ENCODE data around the gene VMO1.
A peak's percentile ranks its signal among the peaks of the same experiment; 100 is the strongest.

The VMO1 gene

DNA sequence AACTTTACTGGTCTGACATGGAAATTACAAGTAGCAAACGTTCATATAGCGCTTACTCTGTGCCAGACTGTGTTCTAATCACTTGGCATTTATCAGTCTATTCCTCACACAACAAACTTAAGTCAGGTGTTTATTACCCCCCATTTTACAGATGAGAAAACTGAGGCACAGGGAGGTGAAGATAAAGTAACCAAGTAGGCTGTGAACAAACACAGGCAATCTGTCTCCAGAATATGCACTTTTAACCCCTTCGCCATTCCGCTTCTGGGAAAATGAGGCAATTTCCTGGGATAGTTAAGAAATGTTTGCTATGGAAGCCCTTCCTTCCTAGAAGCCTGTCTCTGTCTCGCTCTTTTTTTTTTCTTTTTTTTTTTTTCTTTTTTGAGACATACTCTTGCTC, 34.2 kb downstream of the VMO1 start:
- no peak for DNase-seq

DNA sequence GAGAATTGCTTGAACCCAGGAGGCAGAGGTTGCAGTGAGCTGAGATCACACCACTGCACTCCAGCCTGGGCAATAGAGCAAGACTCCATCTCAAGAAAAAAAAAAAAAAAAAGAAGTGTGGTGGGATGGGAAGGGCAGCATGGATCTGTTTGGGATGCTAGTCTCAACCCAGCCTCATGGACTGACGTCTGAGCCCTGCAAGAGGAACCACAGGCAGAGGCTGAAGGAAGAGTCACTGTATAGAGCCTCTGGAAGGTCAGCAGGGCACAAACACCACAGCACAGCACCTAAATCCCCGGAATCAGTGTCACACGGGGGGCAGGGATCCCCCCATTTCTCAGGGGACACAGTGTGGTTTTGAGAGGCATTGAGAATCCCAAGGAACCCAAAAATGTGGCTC, 35.6 kb downstream of the VMO1 start:
- DNase-seq, result no peak

DNA sequence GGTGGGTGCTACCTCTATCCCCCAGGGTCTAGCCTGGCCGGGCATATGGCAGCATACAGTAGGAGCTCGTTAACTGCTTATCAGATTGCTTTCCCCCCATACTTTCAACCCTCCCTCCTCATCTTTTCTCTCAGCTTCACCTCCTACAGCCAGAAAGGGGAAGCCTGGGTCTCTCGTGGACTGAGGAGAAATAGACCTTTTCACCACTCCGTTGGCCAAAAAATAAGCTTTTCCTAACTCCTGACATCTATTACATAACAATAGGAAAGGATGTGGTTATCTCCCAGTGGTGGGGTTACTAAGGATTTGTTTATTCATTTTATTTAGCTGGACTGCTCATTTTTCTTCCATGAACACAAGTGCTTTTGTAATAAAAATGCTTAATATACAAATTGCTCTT, 37.5 kb downstream of the VMO1 start:
- no peak for DNase-seq

DNA sequence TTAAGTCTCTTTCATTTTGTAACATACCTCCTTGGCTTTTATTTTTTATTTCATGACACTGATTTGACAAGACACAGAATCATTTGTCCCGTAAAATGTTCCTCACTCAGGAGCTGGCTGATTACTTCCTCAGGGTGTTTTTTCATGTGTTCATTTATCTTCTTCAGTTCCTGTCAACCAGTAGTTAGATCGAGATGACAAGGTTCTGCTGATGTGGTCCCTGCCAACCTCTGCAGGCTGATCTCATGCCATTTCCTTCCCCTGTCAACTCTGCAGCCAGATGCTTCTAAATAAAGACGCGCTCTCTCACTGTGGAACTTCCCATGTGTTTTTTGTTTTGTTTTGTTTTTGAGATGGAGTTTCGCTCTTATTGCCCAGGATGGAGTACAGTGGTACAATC, 38.3 kb downstream of the VMO1 start:
- no peak for DNase-seq

DNA sequence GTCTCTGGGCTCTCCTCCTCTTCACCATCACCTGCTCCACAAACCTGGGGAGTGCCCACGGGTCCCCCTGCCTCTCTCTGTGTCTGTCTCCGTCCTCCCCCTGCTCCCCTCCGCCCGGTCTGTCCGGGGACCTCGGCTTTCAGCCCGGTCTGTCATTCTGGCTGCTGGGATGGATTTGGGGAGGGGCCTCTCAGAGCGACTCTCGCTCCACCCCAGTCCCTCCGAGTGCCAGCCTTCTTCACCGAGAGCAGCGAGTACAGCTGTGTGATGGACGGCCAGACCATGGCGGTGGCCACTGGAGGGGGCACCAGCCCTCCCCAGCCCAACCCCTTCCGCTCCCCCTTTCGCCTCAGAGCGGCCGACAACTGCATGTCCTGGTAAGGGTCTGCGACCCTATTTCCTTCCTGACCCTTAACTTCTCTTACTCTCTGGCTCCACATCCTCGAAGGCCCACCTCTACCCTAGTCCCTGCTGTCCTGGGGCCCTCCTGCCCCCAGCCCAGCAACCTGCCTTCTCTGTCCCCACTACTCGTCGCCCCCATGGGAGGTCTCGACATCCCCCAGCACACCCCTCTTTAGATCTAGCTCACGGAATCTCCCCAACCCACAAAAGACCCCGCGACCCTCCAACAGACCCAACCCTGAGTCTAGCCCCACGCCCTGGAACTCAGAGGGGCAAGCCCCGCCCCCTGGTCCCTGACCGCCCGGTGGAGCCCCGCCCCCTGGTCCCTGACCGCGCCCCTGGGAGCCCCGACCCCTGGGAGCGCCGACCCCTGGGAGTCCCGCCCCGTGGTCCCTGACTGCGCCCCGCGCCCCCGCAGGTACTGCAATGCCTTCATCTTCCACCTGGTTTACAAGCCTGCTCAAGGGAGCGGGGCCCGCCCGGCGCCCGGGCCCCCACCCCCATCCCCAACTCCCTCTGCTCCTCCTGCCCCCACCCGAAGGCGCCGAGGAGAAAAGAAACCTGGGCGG, 40.9 kb downstream of the VMO1 start:
- DNase-seq, result no peak

DNA sequence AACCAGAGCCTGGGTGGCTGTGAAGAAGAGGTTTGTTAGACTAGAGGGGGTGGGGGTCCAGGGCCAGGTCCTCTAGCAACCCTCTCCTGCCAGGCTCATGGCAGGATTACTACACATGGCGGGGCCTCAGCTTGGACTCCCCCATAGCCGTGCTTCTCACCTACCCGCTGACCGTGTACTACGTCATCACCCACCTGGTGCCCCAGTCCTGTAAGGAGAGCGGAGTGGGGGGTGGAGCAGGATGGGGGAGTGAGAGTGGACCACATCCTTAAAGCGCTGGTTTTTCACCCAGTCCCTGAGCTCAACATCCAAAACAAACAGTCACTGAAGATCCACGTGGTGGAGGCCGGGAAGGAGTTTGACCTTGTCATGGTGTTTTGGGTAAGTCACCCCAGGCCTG, 42.3 kb downstream of the VMO1 start:
- no peak for DNase-seq

DNA sequence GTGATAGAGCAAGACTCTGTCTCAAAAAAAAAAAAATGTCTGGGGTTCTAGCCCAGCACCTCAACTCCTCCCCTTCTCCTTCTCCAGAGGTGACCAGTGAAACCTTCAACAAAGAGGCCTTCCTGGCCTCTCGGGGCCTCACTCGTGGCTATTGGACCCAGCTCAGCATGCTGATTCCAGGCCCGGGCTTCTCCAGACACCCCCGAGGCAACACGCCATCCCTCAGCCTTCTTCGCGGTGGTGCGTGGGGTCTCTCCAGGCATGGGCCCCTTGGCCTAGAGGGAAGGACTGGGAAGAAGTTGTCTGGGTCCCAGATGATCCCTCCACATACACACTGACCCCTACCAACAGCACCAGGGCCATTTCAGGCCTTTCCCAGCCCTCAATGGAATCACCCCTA, 42.9 kb downstream of the VMO1 start:
- DNase-seq, result no peak

DNA sequence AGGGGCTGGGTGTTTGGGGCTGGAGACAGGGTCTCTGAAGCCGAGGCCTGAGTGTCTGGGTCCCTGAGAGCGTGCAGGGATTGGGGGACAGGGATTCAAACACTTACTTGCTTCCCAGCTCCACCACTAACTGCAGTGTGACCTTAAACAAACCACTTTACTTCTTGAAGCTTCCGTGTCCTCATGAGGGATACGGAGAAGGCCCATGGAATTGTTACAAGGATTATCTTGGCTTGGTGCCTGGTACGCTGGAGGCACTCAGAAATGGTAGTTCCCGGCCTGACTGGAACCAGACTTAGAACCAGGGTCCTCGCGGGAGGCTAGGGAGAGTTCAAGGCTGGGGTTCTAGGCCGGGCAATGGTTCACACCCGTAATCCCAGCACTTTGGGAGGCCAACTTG, 43.5 kb downstream of the VMO1 start:
- DNase-seq, result no peak

DNA sequence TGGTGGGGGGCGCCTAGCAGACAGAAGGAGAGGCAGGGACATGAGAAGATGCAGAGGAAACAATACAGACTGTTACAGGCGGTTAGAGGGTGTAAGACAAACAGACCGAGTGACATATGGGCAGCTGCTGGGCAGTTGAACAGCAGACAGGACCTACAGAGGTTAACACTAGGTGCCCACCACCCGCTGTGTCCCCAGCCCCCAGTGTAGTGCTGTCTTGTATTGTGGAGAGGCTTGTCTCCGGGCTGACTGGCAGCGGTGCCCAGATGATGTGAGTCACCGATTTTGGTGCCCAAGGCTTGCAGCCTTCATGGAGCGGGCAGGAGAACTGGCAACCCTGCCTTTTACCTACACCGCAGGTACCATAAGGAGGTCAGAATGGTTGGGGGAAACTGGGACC, 44.0 kb downstream of the VMO1 start:
- DNase-seq, result peak; percentile 21

DNA sequence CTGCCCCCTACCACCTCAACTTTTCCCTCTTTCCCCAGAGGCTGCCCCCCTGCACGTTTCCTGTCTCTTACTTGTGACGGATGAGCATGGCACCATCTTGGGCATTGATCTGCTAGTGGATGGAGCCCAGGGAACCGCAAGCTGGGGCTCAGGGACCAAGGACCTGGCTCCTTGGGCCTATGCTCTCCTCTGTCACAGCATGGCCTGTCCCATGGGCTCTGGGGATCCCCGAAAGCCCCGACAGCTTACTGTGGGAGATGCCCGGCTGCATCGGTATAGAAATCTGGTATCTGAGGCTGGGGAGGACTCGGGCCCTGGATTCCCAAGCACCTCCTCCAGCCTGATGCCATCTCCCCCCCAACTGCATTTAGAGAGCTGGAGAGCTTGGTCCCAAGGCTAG, 44.6 kb downstream of the VMO1 start:
- DNase-seq, result no peak

DNA sequence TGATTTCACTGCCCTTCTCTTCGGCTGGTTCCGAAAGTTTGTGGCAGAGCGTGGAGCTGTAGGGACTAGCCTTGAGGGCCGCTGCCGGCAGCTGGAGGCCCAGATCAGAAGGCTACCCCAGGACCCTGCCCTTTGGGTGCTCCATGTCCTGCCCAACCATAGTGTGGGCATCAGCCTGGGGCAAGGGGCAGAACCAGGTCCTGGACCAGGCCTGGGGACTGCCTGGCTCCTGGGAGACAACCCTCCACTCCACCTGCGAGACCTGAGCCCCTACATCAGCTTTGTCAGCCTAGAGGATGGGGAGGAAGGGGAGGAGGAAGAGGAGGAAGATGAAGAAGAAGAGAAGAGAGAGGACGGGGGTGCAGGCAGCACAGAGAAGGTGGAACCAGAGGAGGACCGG, 45.6 kb downstream of the VMO1 start:
- DNase-seq, result no peak

DNA sequence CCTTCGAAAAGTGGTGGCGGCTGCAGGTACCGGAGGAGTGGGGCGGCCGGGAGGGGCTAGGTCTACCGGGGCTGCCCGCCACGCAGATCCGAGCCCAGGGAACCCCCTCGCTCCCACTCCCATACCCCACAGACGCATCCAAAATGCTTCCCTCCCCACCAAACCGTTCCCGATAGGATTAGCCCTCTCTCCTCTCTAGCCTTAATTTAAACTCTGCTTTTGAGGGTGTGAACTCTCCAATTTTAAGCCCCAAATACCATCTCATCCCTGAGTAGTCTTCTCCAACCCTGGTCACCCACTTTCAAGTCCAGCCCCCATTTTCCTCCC, 46.2 kb downstream of the VMO1 start:
- DNase-seq, result no peak

DNA sequence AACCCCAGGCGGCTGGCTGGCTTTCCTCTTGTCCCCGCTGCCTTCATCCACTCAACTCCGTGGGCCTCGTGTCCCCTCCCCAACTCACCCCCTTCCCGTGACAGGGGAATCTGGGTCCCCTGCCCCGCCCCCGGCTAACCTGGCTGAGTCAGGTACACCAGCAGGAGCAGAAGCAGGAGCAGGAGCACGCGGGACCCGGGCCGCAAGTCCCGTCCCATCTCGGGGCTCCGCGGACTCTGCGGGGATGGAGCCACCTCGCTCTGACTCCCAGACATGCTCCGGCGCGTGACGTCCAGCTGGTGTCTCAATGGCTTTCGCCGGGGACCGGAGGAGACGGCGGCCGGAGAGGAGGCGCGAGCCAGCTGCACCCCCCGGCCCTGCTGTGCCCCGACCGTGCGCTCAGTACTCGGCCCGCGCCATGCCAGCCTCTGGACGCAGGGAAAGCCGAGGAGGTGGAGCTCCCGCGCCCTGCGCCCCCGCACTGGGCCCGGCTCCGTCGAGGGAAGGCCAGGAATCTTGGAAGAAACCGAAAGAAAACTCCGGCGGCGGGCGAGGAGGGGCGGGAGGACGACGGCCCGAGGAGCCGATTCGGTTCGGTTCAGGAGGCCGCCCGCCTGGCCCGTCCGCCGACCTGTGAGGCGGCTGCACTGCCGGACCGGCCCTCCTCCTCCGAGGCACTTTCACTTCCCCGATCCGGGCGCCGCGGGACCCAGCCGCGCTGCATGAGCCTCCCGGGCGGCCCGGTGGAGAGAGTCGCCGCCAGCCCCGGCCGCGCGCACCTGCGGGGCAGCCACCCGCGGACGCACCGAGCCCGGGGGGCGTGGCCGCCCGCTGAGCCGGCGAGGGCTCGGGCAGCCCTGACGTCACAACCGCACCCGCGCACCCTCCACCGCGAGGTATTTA, 46.8 kb downstream of the VMO1 start, which contains the start of the genes CXCL16 and ZMYND15:
TSS of gene CXCL16 (minus strand) at position 807 of the 903 bp plus-strand sequence. CDS start at position 218, 589 bp downstream.
TSS of gene ZMYND15 (plus strand) at position 712 of the 903 bp plus-strand sequence. CDS start 716 bp downstream, outside the sequence.
- DNase-seq, result peak; percentile 68

DNA sequence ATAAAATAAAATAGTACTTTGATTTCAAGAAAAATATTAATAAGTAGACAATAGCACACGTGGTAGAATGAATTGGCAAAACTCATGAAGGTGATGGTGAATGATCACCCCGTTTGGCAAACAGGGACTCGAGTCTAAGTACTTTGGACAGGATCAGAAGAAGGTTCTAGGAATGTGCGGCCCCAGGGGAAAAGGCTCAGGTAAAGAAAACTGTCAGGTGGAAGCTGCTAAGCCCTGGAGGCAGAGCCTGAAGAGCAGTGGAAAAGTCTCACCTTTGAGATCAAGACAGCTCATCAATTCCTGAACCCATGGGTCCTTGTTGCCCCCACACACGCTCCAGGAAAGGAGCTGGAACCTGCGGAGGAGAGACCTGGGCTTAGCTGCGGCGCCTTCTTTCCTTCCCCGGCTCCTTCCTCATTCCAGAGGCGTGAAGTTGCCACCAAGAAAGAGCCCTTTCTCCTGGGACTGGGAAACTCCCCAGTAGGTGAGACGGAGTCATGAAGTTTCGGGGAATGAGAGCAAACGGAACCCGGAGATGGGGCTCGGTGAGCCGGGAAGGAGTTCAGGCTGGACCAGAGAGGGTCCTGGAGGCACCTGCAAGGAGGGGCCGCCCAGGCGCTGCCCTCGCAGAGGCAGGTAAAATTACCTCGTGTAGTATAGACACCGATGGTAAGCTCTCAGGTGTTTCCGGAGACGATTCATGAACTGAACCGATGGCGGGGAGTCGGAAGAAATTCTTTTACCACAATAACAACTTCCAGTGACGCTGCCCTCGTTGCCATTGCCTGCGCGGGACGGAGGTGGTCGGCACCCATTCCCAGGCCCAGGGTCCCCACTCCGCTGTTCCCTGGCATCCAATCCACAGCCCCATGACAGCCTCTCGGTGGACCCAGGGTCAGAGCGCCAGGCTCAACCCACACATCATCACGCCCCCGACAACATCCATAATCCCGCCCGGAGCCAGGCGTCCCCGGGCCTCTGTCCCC, 47.7 kb downstream of the VMO1 start:
- peak; percentile 22 for DNase-seq

DNA sequence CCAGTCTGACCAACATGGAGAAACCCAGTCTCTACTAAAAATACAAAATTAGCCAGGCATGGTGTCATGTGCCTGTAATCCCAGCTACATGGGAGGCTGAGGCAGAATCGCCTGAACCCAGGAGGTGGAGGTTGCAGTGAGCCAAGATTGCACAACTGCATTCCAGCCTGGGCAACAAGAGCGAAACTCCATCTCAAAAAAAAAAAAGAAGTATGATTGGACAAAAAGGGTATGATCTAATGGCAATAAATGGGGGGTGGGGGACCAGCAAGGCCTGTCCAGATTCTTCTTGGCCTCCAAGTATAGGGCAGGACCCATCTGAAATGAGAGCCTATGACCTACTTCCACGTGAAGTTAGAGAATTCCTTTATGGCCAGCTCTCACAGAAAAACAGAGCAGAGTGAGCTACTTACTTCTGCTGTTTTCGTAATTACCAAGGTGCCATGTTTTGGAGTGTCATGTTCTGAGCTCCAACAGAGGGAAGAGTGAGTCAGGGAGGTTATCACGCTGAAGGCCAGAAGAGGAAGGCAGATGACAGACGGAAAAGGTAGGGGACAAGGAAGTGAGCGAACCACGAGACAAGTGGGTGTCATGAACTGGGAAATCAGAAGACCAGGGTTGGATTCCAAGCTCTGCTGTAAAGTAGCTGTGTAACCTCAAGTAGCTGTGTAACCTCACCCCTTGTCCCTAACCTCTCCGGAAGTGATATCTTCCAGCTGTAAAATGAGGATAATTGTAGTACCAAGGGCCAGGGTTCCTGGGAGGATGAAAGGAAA, 50.1 kb downstream of the VMO1 start:
- no peak for DNase-seq
